Right atrium auricular region (tissue), 2 donors: Measurements from ENCODE around the gene TMEM39B. TPM values are rescaled to one million over a fixed set of nuclear protein-coding genes. Genes with fewer than 3 reads are reported as not detected.
"Not testable (repeated sequence)": the region's sequence is repeated elsewhere in the genome, so short reads cannot be mapped to it uniquely, and the experiment has no call there.

Source experiments
- DNase-seq: peaks from one replicate; pipeline ENCODE4 v3.0.0-alpha.2; 2019; ENCODE audit warnings: low spot score
- H3K27ac ChIP-seq, 2 donors: fragments of 200-600 bp; sonication (generic); 1 replicate in 1 of 2; 2 replicates in 1 of 2; pipeline ENCODE4 v1.5.1; 2016 to 2019
- H3K27me3 ChIP-seq, 2 donors: fragments of 200-600 bp; sonication (generic); one replicate each; pipeline versions ENCODE4 v1.5.1 to v1.6.0; 2017 to 2019
- H3K36me3 ChIP-seq: fragments of 200-600 bp; sonication (generic); one replicate; pipeline ENCODE4 v1.5.1; 2016
- H3K4me1 ChIP-seq, 2 donors: fragments of 200-600 bp; sonication (generic); one replicate each; pipeline versions ENCODE4 v1.5.1 to v1.6.0; 2017 to 2019
- H3K4me3 ChIP-seq, 2 donors: fragments of 200-600 bp; sonication (generic); 1 replicate in 1 of 2; 2 replicates in 1 of 2; pipeline ENCODE4 v1.5.1; 2017 to 2019; ENCODE audit warnings: mild to moderate bottlenecking in 1 of 2, moderate library complexity in 1 of 2
- H3K9me3 ChIP-seq, 2 donors: fragments of 200-600 bp; sonication (generic); one replicate each; pipeline ENCODE4 v1.5.1; 2019
- total RNA-seq, 2 donors: library from RNA; depleted of rRNA; stranded (reverse); fragments of >200 nt; gene quantifications; one replicate each; pipeline ENCODE4 v1.1.0, GENCODE V29; 2016
- TF ChIP-seq, protein P1 (sequence below), 2 donors: fragments of 200-600 bp; sonication (generic); IDR thresholded peaks; one replicate each; pipeline ENCODE4 v1.5.1; 2019; ENCODE audit warnings: antibody characterized with exemption in 2 of 2

The TMEM39B gene
- total RNA-seq, 2 donors from 2014 or later = 3.2 to 5.0 TPM

DNA sequence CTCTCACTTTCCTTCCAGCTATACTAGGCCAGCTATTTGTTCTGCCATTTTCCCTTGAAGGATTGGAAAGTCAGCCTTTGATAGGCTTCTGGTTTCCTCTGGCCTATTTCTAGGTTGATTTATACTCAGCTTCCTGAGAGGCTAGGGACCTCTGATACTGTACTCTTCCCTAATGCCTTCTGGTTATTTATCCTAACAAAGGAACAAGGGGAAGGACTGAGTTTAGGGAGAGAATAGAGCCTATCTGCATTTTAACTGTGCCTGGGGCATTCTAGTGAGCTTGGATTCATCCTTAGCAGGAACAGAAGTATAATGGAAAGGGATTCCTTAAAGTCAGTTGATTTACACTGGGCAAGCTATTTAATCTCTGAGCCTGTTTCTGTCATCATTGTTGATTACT lies 11.8 kb upstream of the TMEM39B start:
- Histone ChIP-seq H3K4me3 (no peak overlapping the region), H3K9me3 (no peaks in the 10 kb centered on the region), H3K27ac (no peak overlapping the region), H3K27me3 (no peaks in the 10 kb centered on the region), H3K4me1 (peaks cover 0 to 11% of the 10 kb centered on the region in 2 donors), H3K36me3 (peaks cover 42% of the 10 kb centered on the region)
- TF ChIP-seq, protein P1, sequence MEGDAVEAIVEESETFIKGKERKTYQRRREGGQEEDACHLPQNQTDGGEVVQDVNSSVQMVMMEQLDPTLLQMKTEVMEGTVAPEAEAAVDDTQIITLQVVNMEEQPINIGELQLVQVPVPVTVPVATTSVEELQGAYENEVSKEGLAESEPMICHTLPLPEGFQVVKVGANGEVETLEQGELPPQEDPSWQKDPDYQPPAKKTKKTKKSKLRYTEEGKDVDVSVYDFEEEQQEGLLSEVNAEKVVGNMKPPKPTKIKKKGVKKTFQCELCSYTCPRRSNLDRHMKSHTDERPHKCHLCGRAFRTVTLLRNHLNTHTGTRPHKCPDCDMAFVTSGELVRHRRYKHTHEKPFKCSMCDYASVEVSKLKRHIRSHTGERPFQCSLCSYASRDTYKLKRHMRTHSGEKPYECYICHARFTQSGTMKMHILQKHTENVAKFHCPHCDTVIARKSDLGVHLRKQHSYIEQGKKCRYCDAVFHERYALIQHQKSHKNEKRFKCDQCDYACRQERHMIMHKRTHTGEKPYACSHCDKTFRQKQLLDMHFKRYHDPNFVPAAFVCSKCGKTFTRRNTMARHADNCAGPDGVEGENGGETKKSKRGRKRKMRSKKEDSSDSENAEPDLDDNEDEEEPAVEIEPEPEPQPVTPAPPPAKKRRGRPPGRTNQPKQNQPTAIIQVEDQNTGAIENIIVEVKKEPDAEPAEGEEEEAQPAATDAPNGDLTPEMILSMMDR (IDR thresholded peaks at IDR 0.05) = no peak
- DNase-seq = no peak

DNA sequence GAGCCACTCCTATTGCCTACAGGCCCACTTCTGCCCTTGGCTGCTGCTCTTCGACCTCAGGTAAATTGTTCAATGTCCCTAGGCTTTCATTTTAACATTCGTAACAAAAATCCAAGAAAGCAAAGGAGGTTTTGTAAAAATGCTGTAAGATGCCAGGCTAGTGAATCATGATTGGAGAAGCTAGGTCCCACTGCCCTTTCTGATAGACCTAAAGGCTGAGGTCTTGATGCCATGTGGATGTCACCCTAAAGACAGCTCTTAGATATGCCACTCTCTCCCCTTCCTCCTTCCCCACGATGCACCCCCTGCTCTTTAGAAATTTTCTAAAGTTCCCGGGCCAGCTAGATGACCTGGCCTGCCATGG lies 9.9 kb upstream of the TMEM39B start:
- H3K27ac ChIP-seq = peak overlapping the region; percentile 25 to 47
- no peak overlapping the region for H3K4me3 ChIP-seq
- H3K27me3 ChIP-seq = no peaks in the 10 kb centered on the region
- H3K4me1 ChIP-seq = peaks cover 0 to 30% of the 10 kb centered on the region in 2 donors
- H3K36me3 ChIP-seq = peaks cover 36% of the 10 kb centered on the region
- DNase-seq = no peak
- TF ChIP-seq, protein P1 (IDR thresholded peaks at IDR 0.05) = no peak
- H3K9me3 ChIP-seq = no peaks in the 10 kb centered on the region

- peaks cover 32% of the 10 kb centered on the region for H3K36me3 ChIP-seq
- H3K27me3 ChIP-seq = no peaks in the 10 kb centered on the region
- DNase-seq = no peak
- no peak overlapping the region for H3K4me3 ChIP-seq
- peaks cover 0 to 30% of the 10 kb centered on the region in 2 donors for H3K4me1 ChIP-seq
- H3K9me3 ChIP-seq = no peaks in the 10 kb centered on the region
- peak overlapping the region; percentile 25 to 47 for H3K27ac ChIP-seq
- TF ChIP-seq, protein P1 (IDR thresholded peaks at IDR 0.05) = peak; percentile 26 to 70
These were observed 9.5 kb upstream of the TMEM39B start for GRCh38 chr1:32063261-32063681.

DNA sequence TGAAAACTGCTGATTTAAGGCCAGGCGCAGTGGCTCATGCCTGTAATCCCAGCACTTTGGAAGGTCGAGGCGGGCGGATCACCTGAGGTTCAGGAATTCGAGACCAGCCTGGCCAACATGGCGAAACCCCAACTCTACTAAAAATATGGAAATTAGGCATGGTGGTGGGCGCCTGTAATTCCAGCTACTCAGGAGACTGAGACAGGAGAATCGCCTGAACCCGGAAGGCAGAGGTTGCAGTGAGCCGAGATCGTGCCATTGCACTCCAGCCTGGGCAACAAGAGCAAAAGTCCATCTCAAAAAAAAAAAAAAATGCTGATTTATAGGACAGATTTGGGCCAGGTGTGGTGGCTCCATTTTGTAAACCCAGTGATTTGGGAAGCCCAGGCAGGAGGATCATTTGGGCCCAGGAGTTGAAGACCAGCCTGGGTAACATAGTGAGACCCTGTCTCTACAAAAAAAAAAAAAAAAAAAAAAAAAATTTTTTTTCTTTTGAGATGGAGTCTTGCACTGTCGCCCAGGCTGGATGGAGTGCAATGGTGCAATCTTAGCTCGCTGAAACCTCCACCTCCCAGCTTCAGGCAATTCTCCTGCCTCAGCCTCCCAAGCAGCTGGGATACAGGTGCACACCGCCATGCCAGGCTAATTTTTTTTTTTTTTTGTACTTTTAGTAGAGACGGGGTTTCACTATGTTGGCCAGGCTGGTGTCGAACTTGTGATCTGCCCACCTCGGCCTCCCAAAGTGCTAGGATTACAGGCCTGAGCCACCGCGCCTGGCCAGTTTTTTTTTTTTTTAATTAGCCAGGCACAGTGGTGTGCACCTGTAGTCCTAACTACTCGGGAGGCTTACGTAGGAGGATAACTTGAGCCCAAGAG lies 6.9 kb upstream of the TMEM39B start:
- H3K36me3 ChIP-seq, DNase-seq, H3K9me3 ChIP-seq, H3K4me3 ChIP-seq, H3K27me3 ChIP-seq: not testable (repeated sequence)
- Histone ChIP-seq H3K27ac (peak overlapping the region in 1 of 2 donors; percentile 35), H3K4me1 (peaks cover 0 to 30% of the 10 kb centered on the region in 2 donors)

- peaks cover 0 to 30% of the 10 kb centered on the region in 2 donors for H3K4me1 ChIP-seq
- DNase-seq = peak; percentile 91
- peak overlapping the region in 1 of 2 donors; percentile 35 for H3K27ac ChIP-seq
These were observed 6.3 kb upstream of the TMEM39B start for GRCh38 chr1:32066489-32066873.

DNA sequence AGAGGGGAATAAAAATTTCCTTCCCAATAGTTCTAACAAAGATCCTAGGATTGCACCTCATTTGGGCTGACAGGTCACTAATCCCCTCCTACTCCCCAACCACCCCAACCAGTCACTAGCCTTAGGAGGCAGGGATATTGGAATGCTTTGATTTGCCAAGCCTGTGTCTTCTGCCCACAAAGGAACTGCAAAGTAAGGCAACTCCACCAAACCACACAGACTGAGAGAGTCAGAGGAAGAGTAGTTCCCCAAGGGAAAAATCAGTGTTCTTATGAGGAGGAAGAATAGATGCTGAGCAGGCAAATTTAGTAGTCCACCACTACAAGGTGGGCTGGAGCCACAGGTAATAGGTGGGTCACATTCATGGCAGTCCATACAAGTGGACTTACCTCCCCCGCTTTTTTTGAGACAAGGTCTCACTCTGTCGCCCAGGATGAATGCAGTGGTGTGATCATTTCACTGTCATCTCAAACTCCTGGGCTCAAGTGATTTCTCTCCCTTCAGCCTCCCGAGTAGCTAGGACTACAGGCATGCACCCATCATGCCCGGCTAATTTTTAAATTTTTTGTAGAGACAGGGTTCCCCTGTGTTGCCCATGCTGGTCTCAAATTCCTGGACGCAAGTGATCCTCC lies 3.7 kb upstream of the TMEM39B start:
- peaks cover 0 to 38% of the 10 kb centered on the region in 2 donors for H3K4me1 ChIP-seq
- H3K36me3 ChIP-seq = no peaks in the 10 kb centered on the region
- H3K9me3 ChIP-seq = no peaks in the 10 kb centered on the region
- no peak overlapping the region for H3K4me3 ChIP-seq
- H3K27me3 ChIP-seq = no peaks in the 10 kb centered on the region
- DNase-seq = no peak
- H3K27ac ChIP-seq = no peak overlapping the region
- TF ChIP-seq, protein P1 (IDR thresholded peaks at IDR 0.05) = no peak

More at GRCh38 chr1:32066489-32066873, 6.3 kb upstream of the TMEM39B start:
- H3K9me3 ChIP-seq = no peaks in the 10 kb centered on the region
- peaks cover 2% of the 10 kb centered on the region for H3K36me3 ChIP-seq
- TF ChIP-seq, protein P1 (IDR thresholded peaks at IDR 0.05) = no peak
- no peaks in the 10 kb centered on the region for H3K27me3 ChIP-seq
- H3K4me3 ChIP-seq = no peak overlapping the region
